ENCODE data around the gene ATG9B.

Gene ATG9B

GRCh38 chr7:151000897-151001495 lies 23.3 kb downstream of the ATG9B start:
- no peak overlapping the region for H3K4me3 ChIP-seq (ENCODE audit: low read length)
- TF ChIP-seq ZNF274 (IDR thresholded peaks at IDR 0.05; ENCODE audit: low read depth, low read length): no peak

DNA sequence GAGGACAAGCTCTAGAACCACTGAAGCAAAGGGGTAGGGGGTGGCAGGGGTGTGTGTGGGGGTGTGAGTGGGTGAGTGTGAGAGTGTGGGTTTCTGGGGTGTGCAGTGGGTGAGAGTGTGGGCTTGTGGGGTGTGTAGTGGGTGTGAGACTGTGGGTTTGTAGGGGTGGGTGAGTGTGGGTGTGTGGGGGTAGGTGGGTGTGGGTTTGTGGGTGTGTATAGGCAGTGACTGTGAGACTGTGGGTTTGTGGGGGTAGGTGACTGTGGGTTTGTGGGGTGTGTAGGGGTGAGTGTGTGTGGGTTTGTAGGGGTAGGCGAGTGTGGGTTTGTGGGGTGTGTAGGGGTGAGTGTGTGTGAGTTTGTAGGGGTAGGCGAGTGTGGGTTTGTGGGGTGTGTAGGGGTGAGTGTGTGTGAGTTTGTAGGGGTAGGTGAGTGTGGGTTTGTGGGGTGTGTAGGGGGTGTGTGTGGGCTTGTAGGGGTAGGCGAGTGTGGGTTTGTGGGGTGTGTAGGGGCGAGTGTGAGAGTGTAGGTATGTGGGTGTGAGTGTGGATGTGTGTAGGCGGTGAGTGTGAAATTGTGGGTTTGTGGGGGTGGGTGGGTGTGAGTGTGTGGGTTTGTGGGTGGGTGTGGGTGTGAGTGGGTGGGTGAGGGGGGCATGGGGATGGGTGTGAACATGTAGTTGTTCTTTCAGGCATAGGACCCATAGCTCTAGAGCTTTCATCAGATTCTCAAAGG lies 24.6 kb downstream of the ATG9B start:
- no peak overlapping the region for H3K4me3 ChIP-seq (ENCODE audit: low read length)
- no peak for TF ChIP-seq ZNF274 (IDR thresholded peaks at IDR 0.05; ENCODE audit: low read depth, low read length)

DNA sequence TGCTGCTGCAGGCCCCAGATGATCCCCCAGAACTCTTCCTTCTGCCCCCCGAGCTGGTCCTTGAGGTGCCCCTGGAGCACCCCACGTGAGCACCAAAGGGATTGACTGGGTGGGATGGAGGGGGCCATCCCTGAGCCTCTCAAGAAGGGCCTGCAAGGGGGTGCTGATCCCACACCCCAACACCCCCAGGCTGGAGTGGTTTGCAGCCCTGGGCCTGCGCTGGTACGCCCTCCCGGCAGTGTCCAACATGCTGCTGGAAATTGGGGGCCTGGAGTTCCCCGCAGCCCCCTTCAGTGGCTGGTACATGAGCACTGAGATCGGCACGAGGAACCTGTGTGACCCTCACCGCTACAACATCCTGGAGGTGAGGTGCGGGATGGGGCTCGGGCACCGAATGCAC lies 25.3 kb downstream of the ATG9B start:
- TF ChIP-seq ZNF274 (IDR thresholded peaks at IDR 0.05; ENCODE audit: low read depth, low read length): no peak
- no peak overlapping the region for H3K4me3 ChIP-seq (ENCODE audit: low read length)

GRCh38 chr7:150998341-150998740 lies 26.0 kb downstream of the ATG9B start:
- TF ChIP-seq ZNF274 (IDR thresholded peaks at IDR 0.05; ENCODE audit: low read depth, low read length): no peak
- H3K4me3 ChIP-seq (ENCODE audit: low read length): no peak overlapping the region

DNA sequence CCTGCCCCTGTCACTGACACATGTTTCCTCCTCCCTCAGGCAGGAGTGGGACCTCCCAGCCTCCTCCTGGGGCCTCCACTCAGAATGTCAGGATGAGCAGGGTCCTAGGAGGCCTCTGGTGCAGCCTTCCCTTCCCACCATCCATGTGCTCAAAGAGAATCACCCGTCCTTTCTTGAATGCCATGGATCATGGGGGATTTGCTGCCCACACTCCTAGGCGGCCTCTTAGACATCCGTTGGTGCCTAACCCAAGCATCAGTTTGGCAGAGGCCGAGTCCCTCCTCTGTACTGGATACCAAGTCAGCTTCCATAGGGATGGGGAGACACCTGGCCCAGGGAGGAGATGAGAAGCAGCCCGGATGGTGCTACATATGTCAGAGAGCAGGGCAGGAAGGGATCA lies 26.5 kb downstream of the ATG9B start:
- no peak for TF ChIP-seq ZNF274 (IDR thresholded peaks at IDR 0.05; ENCODE audit: low read depth, low read length)
- H3K4me3 ChIP-seq (ENCODE audit: low read length): no peak overlapping the region

DNA sequence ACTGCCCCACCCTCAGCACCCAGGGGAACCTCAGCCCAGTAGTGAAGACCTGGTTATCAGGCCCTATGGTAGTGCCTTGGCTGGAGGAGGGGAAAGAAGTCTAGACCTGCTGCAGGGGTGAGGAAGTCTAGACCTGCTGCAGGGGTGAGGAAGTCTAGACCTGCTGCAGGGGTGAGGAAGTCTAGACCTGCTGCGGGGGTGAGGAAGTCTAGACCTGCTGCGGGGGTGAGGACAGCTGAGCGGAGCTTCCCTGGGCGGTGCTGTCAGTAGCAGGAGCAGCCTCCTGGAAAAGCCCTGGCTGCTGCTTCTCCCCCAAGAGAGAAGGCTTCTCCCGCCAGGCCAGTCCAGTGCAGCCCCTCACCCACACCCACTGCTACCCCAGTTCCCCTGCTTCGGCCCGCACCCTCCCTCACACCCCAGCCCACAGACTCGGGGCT lies 27.2 kb downstream of the ATG9B start:
- TF ChIP-seq ZNF274 (IDR thresholded peaks at IDR 0.05; ENCODE audit: low read depth, low read length): no peak
- no peak overlapping the region for H3K4me3 ChIP-seq (ENCODE audit: low read length)

DNA sequence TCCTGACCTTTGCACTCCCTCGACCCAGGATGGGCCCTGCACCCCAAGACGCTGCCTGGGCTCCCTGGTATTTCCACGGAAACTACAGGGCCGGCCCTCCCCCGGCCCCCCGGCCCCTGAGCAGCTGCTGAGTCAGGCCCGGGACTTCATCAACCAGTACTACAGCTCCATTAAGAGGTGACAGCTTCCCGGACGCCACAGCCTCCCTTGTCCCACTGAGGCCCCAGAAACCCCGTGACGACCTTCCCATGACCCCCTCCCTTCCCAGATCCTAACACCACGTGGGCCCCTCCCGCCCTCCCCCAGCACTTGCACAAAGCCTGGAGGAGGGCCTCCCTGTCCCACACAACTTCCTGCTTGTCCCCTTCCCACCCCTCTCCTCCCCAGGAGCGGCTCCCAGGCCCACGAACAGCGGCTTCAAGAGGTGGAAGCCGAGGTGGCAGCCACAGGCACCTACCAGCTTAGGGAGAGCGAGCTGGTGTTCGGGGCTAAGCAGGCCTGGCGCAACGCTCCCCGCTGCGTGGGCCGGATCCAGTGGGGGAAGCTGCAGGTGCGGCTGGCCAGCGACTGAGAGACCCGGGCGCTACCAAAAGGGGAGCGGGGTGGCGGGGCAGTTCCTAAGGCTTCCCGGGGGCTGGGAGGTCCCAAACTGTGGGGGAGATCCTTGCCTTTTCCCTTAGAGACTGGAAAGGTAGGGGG lies 27.8 kb downstream of the ATG9B start:
- TF ChIP-seq ZNF274 (IDR thresholded peaks at IDR 0.05; ENCODE audit: low read depth, low read length): no peak
- no peak overlapping the region for H3K4me3 ChIP-seq (ENCODE audit: low read length)

DNA sequence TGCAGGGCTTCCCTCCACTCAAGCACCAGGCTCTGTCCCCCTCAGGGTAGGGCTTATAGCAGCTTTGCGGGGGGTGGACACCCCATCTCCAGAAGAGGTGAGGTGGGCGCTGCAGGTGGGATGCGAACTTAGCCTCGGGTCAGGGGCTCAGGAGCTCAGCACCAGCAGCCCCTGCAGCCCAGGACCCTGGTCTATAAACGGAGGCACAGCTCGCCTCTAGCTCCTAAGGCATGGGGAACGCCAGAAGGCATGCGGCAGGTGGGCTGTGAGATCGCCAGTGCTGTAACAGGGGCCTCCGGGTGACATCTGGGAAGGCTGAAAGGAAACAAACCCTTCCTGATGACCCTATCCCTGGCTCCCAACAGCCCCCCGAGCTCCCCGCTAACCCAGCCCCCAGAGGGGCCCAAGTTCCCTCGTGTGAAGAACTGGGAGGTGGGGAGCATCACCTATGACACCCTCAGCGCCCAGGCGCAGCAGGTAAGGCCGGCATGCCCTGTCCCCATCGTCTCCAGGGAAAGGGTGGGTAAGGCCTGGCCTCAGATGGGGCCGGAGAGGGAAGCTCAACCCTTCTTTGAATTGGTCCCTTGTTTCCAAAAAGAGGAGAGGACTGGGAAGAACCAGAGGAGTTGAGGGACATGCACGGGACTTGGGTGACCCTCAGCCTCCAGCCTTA lies 29.3 kb downstream of the ATG9B start:
- TF ChIP-seq ZNF274 (IDR thresholded peaks at IDR 0.05; ENCODE audit: low read depth, low read length): no peak
- no peak overlapping the region for H3K4me3 ChIP-seq (ENCODE audit: low read length)

DNA sequence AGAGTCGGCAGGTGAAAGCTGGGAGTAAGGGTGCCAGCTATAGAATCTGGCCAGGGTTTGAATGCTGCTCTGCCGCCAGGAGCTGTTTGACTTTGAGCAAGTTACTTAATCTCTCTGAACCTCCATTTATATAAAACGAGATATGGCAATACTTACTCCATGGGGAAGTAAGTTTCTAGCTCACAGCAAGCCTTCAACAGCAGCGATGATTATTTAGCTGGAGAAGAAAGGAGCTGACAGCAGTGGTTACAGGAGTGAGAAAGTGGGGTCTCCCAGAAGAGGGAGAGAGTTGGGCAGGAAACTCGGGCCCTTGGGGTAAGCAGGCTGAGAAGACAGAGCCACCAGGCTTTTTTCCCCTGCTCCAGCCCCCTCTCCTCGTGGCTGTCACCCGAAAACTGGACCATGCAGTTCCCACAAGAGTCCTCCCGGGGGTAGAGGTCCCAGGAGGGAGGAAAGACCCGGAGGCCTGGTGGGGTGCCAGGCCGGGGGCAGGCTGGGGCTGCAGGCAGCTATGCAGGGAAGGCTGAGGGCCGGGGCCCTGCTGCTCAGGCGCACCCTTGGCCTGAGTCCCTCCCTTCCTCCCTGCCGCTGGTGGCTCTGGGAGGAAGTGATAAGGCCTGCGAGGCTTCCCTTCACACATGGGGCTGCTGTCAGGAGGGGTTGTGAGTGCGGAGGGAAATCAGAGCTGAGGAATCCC lies 30.0 kb downstream of the ATG9B start:
- H3K4me3 ChIP-seq (ENCODE audit: low read length): no peak overlapping the region
- TF ChIP-seq ZNF274 (IDR thresholded peaks at IDR 0.05; ENCODE audit: low read depth, low read length): no peak

DNA sequence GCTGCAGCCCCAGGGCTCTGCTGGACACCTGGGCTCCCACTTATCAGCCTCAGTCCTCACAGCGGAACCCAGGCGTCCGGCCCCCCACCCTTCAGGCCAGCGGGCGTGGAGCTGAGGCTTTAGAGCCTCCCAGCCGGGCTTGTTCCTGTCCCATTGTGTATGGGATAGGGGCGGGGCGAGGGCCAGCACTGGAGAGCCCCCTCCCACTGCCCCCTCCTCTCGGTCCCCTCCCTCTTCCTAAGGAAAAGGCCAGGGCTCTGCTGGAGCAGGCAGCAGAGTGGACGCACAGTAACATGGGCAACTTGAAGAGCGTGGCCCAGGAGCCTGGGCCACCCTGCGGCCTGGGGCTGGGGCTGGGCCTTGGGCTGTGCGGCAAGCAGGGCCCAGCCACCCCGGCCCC lies 30.8 kb downstream of the ATG9B start:
- H3K4me3 ChIP-seq (ENCODE audit: low read length): no peak overlapping the region

DNA sequence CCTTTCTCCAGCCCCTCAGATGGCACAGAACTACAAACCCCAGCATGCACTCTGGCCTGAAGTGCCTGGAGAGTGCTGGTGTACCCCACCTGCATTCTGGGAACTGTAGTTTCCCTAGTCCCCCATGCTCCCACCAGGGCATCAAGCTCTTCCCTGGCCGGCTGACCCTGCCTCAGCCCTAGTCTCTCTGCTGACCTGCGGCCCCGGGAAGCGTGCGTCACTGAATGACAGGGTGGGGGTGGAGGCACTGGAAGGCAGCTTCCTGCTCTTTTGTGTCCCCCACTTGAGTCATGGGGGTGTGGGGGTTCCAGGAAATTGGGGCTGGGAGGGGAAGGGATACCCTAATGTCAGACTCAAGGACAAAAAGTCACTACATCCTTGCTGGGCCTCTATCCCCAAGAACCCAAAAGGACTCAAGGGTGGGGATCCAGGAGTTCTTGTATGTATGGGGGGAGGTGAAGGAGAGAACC lies 31.4 kb downstream of the ATG9B start:
- no peak overlapping the region for H3K4me3 ChIP-seq (ENCODE audit: low read length)
- no peak for TF ChIP-seq ZNF274 (IDR thresholded peaks at IDR 0.05; ENCODE audit: low read depth, low read length)

More for the DNA sequence above, 30.8 kb downstream of the ATG9B start:
- TF ChIP-seq ZNF274 (IDR thresholded peaks at IDR 0.05; ENCODE audit: low read depth, low read length): no peak

GRCh38 chr7:150992051-150992640 lies 32.1 kb downstream of the ATG9B start:
- no peak overlapping the region for H3K4me3 ChIP-seq (ENCODE audit: low read length)
- no peak for TF ChIP-seq ZNF274 (IDR thresholded peaks at IDR 0.05; ENCODE audit: low read depth, low read length)

- no peak within 1 kb of the TSS for H3K4me3 ChIP-seq (ENCODE audit: low read length)
- TF ChIP-seq ZNF274 (IDR thresholded peaks at IDR 0.05; ENCODE audit: low read depth, low read length): no peak
Measured at GRCh38 chr7:150990416-150991186, 33.7 kb downstream of the ATG9B start, which contains the start of gene NOS3. Gene NOS3, plus strand, starts transcription at chr7:150991017. Its CDS starts 2,787 bp downstream, at chr7:150993804.
